GM10847 (cell line): ENCODE data around the gene ZNF132.
A peak's percentile ranks its signal among the peaks of the same experiment; 100 is the strongest.

Source experiments
- POLR2A ChIP-seq: IDR thresholded peaks from 2 replicates; pipeline ENCODE4 v1.6.1; 2011; ENCODE audit not compliant: insufficient read length; ENCODE audit errors: extremely low read depth

Gene ZNF132

GRCh38 chr19:58428617-58429016 lies 11.3 kb downstream of the ZNF132 start:
- TF ChIP-seq POLR2A, result no peak

GRCh38 chr19:58417071-58417470 lies 22.9 kb downstream of the ZNF132 start:
- no peak for TF ChIP-seq POLR2A

- no peak for TF ChIP-seq POLR2A
Observed at GRCh38 chr19:58416604-58417003, 23.3 kb downstream of the ZNF132 start.

- TF ChIP-seq POLR2A, result no peak
Observed at GRCh38 chr19:58409010-58409790, 30.8 kb downstream of the ZNF132 start.

- peak; percentile 73 for TF ChIP-seq POLR2A
Observed at GRCh38 chr19:58408152-58409009, 31.6 kb downstream of the ZNF132 start, which contains the start of gene ZNF584. ZNF584 (plus strand) TSS chr19:58408649; CDS start chr19:58409148, 499 bp downstream.

GRCh38 chr19:58407658-58408151 lies 32.2 kb downstream of the ZNF132 start:
- no peak for TF ChIP-seq POLR2A

GRCh38 chr19:58406818-58407657 lies 32.9 kb downstream of the ZNF132 start:
- no peak for TF ChIP-seq POLR2A

- no peak for TF ChIP-seq POLR2A
Observed at GRCh38 chr19:58401840-58402421, 38.0 kb downstream of the ZNF132 start.

- peak; percentile 80 for TF ChIP-seq POLR2A
Observed at GRCh38 chr19:58400916-58401839, 38.8 kb downstream of the ZNF132 start.

- no peak for TF ChIP-seq POLR2A
Observed at GRCh38 chr19:58400316-58400915, 39.5 kb downstream of the ZNF132 start.

- no peak for TF ChIP-seq POLR2A
Observed at GRCh38 chr19:58399903-58400302, 40.0 kb downstream of the ZNF132 start.

- TF ChIP-seq POLR2A, result no peak
Observed at GRCh38 chr19:58398545-58398944, 41.4 kb downstream of the ZNF132 start.

GRCh38 chr19:58398087-58398486 lies 41.9 kb downstream of the ZNF132 start:
- no peak for TF ChIP-seq POLR2A

- no peak for TF ChIP-seq POLR2A
Observed at GRCh38 chr19:58397533-58398037, 42.4 kb downstream of the ZNF132 start.
